ENCODE results near the gene PHC2.
A peak's percentile ranks its signal among the peaks of the same experiment; 100 is the strongest.

Gene PHC2

DNA sequence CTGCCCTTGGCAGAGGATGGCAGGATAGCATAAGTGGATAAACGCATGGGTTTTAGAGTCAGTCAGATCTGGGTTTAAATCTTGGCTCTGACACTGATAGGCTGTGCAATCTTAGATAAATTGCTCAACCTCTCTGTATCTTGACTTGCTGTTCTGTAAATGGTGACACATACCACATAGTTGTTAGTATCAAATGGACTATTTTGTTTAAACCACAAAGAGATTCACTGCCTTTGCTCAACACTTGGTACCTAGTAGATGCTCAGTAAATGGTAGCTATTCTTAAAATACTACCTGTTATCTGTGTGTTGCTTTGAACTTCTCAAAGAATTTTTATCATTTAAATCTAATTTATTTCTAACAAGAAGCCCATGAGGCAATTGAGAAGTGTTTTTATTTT is 70.5 kb downstream of the PHC2 start:
- no peak overlapping the region for H3K4me3 ChIP-seq
- no peak overlapping the region for H3K27ac ChIP-seq

DNA sequence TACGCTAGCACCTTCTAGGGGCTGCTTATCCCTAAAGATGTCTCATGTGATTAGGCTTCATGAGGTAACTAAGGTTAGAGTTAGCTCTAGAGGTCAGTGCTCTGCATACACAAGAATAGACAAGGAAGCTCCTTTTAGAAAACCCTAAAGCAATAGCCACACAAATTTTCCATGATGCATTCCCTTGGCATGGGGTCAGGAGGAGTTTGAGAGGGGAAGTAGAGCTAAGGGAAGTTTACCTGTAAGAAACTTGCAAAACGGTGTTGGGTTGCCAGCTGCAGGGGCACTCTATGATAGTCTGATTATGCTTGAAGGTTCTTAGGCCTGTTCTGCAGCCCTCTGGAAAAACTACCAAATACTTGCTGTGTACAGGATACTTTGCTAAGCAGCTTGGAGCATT is 71.0 kb downstream of the PHC2 start:
- Histone ChIP-seq H3K27ac (no peak overlapping the region), H3K4me3 (no peak overlapping the region)

DNA sequence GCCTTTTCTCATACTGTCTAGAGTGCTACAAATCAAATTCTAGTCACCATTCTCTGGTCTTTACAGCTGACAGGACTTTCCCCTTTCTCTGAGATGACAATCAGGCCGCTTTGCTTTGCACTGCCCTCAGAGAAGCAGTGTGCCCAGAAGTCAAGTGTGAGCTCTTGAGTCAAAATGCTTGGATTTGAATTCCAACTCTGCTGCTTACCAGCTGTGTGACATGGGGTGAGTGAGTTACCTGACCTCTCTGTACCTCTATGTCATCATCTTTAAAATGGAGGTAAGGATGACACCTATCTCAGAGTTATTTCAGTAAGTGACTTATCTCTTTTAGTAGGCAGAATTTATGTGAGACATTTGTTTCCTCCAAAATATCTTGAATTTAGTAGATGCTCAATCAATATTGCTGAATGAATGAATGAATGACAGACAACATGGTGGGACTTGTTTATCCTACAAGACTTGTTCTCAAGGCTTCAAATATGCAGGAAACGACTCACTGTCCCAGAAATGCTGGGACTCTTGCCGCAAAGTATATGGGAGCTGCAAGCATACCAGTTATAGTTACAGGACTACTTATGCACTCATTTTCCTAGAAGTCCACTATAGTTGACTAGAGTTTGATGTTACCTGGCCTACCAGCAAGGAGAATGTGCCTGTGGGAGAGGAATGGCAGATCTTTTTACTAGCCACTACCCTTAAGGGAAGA is 71.9 kb downstream of the PHC2 start:
- Histone ChIP-seq H3K27ac (no peak overlapping the region), H3K4me3 (no peak overlapping the region)

DNA sequence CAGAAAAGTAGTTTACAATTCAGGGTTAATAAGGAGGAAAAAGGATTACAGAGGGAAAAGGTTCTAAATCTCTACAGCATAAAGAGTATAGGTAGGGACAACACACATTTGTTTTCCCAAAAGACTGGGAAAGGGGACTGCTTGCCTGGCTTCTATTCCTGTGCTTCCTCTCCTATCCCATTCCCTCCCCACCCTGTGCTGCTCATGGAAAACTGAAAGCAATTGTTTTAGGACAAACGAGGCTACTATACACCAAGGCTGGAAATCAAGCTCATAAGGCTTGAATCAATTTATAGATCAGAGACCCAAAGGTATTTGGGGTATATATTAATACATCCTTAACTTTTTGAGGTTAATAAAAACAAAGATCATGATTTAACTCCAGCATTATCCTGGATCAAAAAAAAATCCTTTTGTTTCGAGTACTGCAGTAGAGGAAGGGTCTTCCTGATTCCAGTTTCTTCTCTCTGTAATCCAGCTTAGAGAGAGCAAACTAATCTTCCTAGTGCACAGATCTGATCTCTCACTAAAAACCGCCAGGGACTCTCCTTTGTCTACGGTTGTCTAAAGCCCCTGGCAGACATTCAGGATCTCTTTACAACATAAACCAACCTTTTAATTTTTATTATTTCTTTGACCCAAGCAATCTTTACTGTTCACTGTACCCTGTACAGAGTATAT is 72.6 kb downstream of the PHC2 start:
- Histone ChIP-seq H3K27ac (no peak overlapping the region), H3K4me3 (no peak overlapping the region)

DNA sequence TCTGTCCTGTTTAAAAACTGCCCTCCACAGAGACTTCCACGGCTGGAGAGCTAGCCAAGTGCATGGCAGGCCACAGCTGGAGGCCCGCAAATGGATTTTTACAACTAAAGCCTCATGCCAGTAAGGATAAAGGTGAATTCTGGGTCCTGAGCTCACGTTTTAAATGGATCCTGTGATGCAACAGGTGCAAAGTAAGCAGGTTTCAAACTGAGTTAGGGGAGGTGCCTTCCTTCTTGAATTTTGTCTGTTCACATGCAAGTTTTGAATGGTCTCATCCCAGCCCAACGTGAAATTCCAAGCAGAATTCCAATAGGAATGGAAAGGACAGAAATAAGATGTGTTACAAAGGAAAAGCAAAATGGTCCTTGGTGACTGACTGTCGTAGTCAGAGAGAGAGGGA is 73.8 kb downstream of the PHC2 start:
- Histone ChIP-seq H3K4me3 (no peak overlapping the region), H3K27ac (no peak overlapping the region)

DNA sequence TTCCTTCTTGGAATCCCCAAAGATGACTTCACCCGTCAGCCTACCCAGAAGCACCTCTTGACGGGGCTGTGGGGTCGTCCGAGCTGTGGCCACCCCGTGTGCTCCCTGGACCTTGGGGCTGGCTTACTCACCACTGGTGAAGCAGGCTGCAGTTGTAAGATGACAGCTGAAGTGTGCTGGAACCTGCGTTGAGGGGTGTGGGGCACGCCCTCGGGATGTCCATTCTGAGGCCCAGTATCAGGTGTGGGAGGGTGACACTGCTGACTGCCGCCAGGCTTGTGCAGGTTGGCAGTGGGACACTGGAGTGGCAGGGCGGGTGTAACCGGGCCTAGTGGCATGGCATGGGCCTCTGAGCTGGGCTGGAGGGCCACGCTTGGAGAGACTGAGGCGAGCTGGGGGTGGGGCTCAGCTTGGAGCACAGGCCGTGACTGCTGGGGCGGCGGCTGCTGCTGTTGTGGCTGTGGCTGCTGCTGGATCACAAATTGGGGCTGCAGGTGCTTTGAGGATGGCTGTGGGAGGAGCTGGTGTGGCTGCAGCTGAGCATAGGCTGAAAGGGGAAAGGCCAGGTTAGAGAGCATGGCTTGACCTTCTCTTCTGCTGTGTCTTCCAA is 76.1 kb downstream of the PHC2 start:
- Histone ChIP-seq H3K4me3 (no peak overlapping the region), H3K27ac (no peak overlapping the region)

DNA sequence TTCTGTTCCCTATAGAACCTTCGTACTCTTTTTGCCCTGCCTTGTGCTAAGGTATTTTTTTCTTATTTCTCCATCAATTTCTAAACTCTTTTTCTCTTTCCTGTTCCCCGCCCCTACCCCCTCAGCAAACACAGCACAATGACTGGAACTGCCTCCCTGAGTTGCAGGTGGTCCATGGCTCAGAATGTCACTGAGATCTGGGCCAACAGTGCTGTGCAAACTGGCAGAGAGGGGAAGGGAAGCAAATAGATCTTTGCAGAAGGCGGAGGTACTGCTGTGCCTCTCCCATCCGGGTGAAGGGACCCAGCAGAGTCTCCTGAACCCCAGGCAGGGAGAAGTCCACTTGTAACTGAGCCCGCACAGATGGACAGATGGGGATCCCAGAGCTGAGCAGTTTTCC is 77.4 kb downstream of the PHC2 start:
- no peak overlapping the region for H3K27ac ChIP-seq
- H3K4me3 ChIP-seq, result no peak overlapping the region

DNA sequence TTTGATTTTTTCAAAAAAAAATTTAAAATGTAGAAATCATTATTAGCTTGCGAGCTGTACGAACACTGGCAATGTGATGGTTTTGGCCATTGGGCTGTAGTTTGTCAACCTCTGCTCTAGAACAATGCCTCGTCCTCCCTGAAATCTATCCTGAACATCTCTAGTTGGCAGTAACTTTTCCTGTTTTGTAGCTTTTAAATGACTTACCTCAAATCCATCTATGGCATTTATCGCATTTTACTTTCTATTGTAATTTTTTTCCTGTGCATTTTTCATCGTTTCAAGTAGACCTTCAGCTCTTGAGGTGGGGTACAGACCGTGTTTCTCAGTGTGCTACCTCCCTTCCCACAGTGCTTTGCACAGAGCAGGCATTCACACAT is 79.6 kb downstream of the PHC2 start:
- no peak overlapping the region for H3K4me3 ChIP-seq
- H3K27ac ChIP-seq, result peak overlapping the region in 1 of 21 experiments; percentile 95

DNA sequence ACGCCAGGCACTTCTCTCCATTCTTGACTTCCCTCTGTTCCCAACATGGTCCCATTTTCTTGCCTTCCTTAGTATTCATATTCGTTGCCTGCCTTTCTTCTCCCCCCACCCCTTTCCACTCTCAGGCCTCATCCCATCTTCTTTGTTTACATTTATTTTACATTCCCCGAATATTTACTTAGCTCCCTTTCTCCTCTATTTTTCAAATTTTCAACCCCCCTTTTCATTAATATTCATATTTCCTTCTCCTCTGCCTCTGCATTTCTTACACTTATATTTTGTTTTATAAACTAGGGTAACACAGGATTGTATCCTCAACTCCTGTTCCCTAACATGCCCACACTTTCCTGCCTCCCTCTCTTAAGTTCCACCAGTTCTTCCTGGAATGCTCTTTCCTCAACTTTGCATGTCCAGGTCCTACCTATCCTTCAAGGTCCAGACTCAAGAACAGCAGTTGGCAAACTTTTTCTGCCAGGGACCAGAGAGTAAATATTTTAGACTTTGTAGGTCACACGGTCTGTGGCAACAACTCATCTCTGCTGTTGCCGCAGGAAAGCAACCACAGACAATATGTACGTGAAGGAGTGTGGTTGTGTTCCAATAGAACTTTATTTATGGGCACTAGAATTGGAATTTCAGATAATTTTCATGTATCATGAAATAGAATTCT is 80.1 kb downstream of the PHC2 start:
- Histone ChIP-seq H3K27ac (peak overlapping the region in 20 of 21 experiments; percentile 50 to 95 (median 86)), H3K4me3 (peak overlapping the region; percentile 39 to 84 (median 55))

DNA sequence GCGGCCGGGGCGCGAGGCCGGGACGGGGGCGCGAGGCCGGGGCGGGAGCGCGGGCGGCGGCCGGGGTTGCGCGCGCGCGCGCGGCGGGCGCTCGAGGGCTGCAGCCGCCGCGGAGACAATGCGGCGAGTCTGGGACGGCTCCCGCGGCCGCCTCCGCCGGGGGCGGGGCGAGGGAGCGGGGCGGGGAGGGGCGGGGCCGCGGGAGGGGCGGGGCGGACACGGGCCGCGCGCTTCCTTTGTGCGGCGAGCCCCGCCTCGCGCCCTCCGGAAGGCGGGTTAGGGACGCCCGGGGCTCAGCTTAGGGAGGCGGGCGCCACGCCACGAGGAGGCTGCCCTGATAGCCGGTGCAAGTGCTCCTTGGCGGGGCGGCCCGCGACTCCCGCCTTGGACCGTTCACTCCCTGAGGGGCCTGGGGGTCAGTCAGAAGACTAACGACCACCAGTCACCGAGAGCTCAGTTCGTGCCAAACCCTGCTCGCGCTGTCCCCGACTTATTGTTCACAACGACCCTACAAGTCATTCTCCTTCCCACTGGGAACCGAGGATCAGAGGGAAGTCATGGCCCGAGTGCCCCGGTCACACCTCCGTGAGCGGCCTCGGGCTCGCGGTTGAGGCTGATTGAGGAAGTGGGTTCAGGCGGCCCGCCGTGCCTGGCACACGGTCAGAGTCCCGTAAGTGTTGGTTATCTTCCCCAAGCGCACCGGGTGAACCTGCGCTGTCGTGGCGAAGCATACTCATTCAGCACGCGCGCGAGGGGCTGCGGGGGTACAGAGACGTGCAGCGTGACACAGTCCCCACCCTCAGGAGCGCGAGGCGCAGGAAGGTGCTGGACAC is 80.9 kb downstream of the PHC2 start:
- peak overlapping the region; percentile 39 to 94 (median 72) for H3K4me3 ChIP-seq
- H3K27ac ChIP-seq, result peak overlapping the region; percentile 50 to 99 (median 89)

DNA sequence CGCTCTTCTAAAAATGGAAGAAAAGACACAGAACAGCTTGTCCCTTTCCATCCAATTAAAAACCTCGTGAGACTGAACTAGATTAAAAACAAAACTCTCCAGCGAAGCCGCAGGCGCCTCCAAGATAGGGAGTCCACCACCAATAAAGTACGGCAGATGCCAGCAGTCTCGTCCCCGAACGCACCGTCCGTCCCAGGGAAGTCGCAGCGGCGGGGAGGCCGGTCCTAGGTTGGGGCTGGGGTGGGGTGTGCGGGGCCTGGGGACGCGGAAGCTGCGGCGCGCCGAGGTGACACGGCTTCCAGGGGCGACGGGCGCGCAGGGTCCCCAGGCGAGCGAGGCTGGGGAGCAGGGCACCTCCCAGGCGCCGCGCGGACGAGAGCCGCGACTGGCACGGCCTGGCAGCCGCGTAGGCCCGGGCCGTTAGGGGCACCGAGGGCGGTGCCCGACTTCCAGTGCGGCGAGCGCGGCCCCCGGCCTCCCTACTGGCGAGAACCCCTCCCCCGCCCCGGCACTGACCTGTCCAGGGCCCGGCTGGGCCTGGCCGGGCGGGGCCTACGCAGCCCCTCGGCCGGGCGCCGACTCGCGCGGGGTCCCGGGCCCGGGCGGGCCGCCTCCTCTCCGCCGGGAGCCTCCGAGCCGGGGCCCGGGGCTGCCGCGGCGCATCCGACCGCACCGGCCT is 81.7 kb downstream of the PHC2 start:
- Histone ChIP-seq H3K4me3 (peak overlapping the region; percentile 69 to 94 (median 84)), H3K27ac (peak overlapping the region; percentile 89 to 99 (median 97))

DNA sequence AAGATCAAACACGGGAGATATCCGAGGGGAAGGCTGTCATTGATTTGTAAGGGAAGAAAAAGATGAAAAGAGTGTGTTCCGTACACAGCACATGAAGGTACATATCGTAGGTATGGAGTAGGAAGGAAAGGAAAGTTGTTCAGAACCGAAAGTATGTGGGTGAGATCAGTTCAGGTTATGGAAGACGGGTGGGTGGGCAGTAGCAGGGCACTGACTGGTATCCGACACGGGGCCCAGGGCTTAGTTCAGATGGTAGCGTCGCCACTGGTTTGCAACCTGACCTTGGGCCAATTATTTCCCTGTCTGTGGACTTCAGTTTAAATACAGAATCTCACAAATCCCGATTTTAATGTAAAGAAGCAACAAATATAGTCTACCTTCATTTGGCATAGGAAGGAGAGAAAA is 82.2 kb downstream of the PHC2 start:
- H3K4me3 ChIP-seq, result peak overlapping the region; percentile 69 to 94 (median 84)
- H3K27ac ChIP-seq, result peak overlapping the region in 20 of 21 experiments; percentile 89 to 99 (median 97)

DNA sequence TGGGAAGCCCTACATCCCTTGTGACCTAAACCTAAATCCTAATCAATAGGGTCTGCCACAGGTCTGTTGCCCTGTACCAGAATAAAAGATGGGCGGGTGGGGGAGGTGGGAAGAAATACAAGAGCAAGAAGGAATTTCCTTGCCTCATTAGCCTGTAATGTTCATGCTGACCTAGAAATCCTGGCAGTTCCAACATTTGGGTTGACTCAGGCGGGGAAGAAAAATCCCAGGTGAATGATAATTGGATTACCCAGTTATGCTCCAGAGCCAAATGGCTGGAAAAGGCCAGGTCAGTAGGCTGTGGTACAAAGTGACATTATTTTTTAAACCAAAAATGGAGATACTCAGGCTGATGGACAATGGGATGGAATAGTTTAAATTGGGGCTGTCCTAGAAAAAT is 82.7 kb downstream of the PHC2 start:
- peak overlapping the region; percentile 69 to 94 (median 84) for H3K4me3 ChIP-seq
- H3K27ac ChIP-seq, result peak overlapping the region in 19 of 21 experiments; percentile 53 to 99 (median 97)

DNA sequence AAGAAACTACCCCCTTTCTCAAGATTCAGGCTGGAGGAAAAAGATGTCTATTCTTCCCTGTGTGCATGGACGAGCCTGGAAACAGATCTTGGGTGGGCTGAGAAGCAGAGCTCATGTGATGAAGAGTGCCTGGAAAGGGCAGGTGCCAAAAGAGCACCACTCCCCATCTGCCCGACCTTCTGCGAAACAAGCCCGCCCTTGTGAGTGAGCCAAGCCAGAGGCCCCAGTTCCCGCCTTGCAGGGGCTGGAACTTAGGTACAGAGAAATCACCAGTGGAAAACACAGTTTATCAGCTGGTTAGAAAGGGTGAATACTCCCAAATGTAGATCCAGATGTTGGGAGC is 83.3 kb downstream of the PHC2 start:
- H3K4me3 ChIP-seq, result peak overlapping the region in 6 of 7 experiments; percentile 69 to 88 (median 80)
- peak overlapping the region in 19 of 21 experiments; percentile 8 to 99 (median 97) for H3K27ac ChIP-seq

DNA sequence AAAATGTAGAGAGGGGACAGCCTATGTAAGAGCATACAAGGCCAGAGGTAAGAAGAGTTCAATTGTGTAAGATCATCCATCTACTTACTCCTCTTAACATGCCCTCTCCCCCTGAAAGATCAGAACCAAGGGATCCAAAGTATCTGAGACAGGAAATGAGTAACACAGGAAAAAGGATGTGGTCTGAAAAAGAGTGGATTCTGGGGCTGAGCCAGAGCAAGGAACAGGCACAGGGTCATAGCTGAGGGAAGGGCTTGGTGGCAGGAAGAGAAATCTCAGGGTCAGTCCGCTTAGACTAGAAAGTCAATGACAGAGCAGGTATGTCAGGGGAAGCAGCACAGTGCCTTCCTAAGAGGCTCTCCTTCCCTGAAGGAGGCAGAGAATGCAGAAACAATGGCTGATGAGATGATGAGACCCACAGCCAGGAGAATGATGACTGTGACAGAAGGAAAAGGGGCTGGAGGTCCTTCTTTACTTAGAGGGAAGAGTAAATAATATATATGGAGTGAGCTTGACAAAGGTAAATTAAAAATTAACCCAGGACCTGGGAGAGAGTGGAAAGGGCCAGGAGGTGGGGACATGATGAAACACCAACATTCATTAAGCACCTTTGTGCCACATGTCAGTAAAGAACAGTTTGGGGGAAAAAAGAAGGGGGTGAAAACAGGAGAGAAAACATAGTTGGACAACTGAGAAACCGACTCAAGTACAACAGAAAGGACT is 83.8 kb downstream of the PHC2 start:
- Histone ChIP-seq H3K27ac (peak overlapping the region in 20 of 21 experiments; percentile 8 to 99 (median 97)), H3K4me3 (peak overlapping the region in 4 of 7 experiments; percentile 76 to 88 (median 85))

DNA sequence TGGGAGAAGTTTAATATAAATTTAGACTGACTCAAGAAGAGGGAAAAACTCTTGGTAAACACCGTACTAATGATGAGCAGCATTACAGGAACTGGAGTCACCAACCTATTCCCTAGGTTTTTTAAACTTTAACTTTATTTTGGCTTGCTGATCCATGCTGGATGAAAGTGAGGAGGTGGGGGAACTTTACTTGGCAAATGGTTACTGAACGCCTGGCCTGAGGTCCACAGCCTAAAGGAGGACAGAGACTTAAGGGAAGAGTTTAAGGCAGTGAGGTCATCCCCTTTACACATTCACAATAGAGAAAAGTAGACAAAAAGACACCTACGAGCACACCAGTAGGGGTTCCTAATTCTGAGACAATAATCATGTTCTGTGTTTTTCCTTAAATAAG is 84.4 kb downstream of the PHC2 start:
- peak overlapping the region in 19 of 21 experiments; percentile 8 to 99 (median 97) for H3K27ac ChIP-seq
- H3K4me3 ChIP-seq, result peak overlapping the region in 4 of 7 experiments; percentile 76 to 88 (median 85)

DNA sequence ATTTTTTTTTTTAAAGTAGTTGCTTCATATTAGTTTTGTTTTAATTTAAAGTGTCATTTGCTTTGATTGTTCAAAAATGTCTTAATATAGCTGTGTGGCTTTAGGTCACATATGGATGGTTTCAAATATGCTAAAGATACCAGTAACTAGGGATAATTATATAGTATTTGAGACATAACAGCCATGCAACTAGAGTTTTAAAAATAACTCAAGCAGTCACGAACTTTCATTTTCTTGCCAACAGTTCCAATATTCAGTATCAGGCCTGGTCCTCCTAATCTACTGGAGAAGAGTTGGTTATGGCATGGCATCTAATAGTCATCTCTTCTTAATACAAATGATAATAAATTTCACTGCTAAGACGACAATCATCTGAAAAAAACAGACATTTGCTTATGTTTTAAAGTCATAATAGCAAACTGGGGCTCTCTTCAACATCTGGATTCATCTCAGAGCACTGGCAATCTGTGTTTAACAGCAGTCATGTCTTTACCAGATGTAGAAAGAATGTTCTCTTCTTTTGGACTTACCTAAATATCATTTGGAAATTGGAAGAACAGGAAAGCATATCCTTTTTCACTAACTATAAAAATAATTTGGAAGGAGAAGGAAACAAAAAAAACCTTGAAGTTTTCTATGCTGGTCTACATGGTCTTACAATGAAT is 85.9 kb downstream of the PHC2 start:
- Histone ChIP-seq H3K27ac (peak overlapping the region in 13 of 21 experiments; percentile 20 to 99 (median 76)), H3K4me3 (no peak overlapping the region)

DNA sequence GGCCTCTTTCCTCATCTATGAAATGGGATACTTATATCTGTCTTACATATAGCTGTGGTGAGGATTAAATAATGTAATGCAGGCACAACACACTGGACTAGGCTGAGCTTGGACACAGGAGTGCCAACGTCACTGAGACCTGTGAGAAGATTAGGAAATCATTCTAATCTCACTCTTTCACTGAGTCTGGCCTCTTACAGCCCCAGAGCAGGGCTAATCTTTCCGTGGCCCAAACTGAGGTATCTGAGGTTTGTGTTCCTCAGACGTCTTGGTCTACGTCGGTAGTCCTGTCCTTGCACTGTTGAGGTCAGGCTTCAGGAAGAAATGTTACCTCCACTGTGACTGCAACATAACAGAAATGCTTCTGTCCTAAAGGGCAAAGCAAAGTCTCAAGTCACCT is 87.4 kb downstream of the PHC2 start:
- peak overlapping the region in 7 of 21 experiments; percentile 6 to 98 (median 75) for H3K27ac ChIP-seq
- no peak overlapping the region for H3K4me3 ChIP-seq

Data from skin epidermis (tissue), 12 donors.